SU-DHL-6 (cell line): ENCODE measurements around the gene CDC42BPA.

Experiments
- H2AFZ ChIP-seq: fragments of 200-600 bp; sonication (generic); 2 replicates; pipeline ENCODE4 v1.6.1; 2014; ENCODE audit warnings: low read depth, mild to moderate bottlenecking, moderate library complexity, mixed read lengths, antibody characterized with exemption, low read length; ENCODE audit not compliant: severe bottlenecking
- H3F3A ChIP-seq: fragments of 200-600 bp; shearing (Covaris generic); 2 replicates; pipeline ENCODE4 v1.6.0; 2016; ENCODE audit warnings: antibody characterized with exemption, mild to moderate bottlenecking; ENCODE audit not compliant: insufficient read depth
- H3K27ac ChIP-seq: fragments of 200-600 bp; sonication (generic); 2 replicates; pipeline ENCODE4 v1.5.1; 2016; ENCODE audit warnings: low read depth, mild to moderate bottlenecking, low read length, moderate library complexity, mixed read lengths
- H3K27me3 ChIP-seq: fragments of 200-600 bp; sonication (generic), shearing (Covaris generic); 2 replicates; pipeline ENCODE4 v1.6.0; 2014; ENCODE audit warnings: mild to moderate bottlenecking, low read length
- H3K36me3 ChIP-seq: fragments of 200-600 bp; sonication (generic); 2 replicates; pipeline ENCODE4 v1.6.1; 2014; ENCODE audit warnings: mild to moderate bottlenecking, low read length, mixed read lengths
- H3K4me2 ChIP-seq: fragments of 300-600, 200-600 bp; shearing (Covaris generic), sonication (generic); 2 replicates; pipeline ENCODE4 v1.6.0; 2014; ENCODE audit warnings: low read length, low read depth, mild to moderate bottlenecking; ENCODE audit not compliant: poor library complexity, severe bottlenecking
- H3K4me3 ChIP-seq: fragments of 200-600 bp; sonication (generic); 2 replicates; pipeline ENCODE4 v1.5.1; 2014; ENCODE audit warnings: antibody characterized with exemption, low read length, mild to moderate bottlenecking, mixed read lengths; ENCODE audit not compliant: insufficient read depth, poor library complexity, severe bottlenecking
- H3K79me2 ChIP-seq: fragments of 200-600 bp; sonication (generic); 2 replicates; pipeline ENCODE4 v1.6.1; 2014; ENCODE audit warnings: mild to moderate bottlenecking, low read length, moderate library complexity; ENCODE audit not compliant: insufficient read depth
- H3K9ac ChIP-seq: fragments of 200-600 bp; sonication (generic); 2 replicates; pipeline ENCODE4 v1.7.0; 2014; ENCODE audit warnings: mild to moderate bottlenecking, low read length
- H3K9me2 ChIP-seq: fragments of 200-600 bp; sonication (generic); replicated peaks from 2 replicates; pipeline ENCODE4 v1.6.1; 2014; ENCODE audit warnings: low read length; ENCODE audit not compliant: insufficient read depth
- H3K9me3 ChIP-seq: fragments of 200-600 bp; sonication (generic); 2 replicates; pipeline ENCODE4 v1.6.1; 2014; ENCODE audit warnings: low read length, mixed read lengths; ENCODE audit not compliant: insufficient read depth
- H4K20me1 ChIP-seq: fragments of 200-600 bp; sonication (generic); 2 replicates; pipeline ENCODE4 v1.6.1; 2014; ENCODE audit warnings: low read depth, mild to moderate bottlenecking, antibody characterized with exemption, low read length, moderate library complexity, mixed read lengths
- CTCF ChIP-seq: fragments of 200-600 bp; sonication (generic); IDR thresholded peaks from one replicate; pipeline ENCODE4 v1.5.1; 2017; ENCODE audit warnings: antibody characterized with exemption, mild to moderate bottlenecking, low read length, moderate library complexity; ENCODE audit not compliant: insufficient read depth, poor library complexity, severe bottlenecking
- EZH2phosphoT487 ChIP-seq: fragments of 200-600 bp; sonication (generic), shearing (Covaris generic); conservative IDR thresholded peaks from 2 replicates; pipeline ENCODE4 v1.6.1; 2018; ENCODE audit warnings: mild to moderate bottlenecking, antibody characterized with exemption, low read length, moderate library complexity, mixed read lengths

The CDC42BPA gene

GRCh38 chr1:227253065-227253464 lies 65.2 kb downstream of the CDC42BPA start:
- no peaks in the 10 kb centered on the region for H3K9me3 ChIP-seq
- TF ChIP-seq EZH2phosphoT487, result no peak
- H3K27ac ChIP-seq, result no peak overlapping the region
- no peaks in the 10 kb centered on the region for H3K27me3 ChIP-seq
- no peak overlapping the region for H3K4me3 ChIP-seq
- H4K20me1 ChIP-seq, result no peaks in the 10 kb centered on the region; the same call in 1 of the 2 replicates
- no peaks in the 10 kb centered on the region for H3K9me2 ChIP-seq
- H3K79me2 ChIP-seq, result no peaks in the 10 kb centered on the region
- no peak overlapping the region for H3K9ac ChIP-seq
- H2AFZ ChIP-seq, result no peak overlapping the region
- no peaks in the 10 kb centered on the region for H3F3A ChIP-seq
- no peak overlapping the region for H3K4me2 ChIP-seq
- no peaks in the 10 kb centered on the region for H3K36me3 ChIP-seq

GRCh38 chr1:227245613-227246320 lies 72.5 kb downstream of the CDC42BPA start:
- no peaks in the 10 kb centered on the region for H3K9me2 ChIP-seq
- H3K27me3 ChIP-seq, result no peaks in the 10 kb centered on the region
- no peak overlapping the region for H2AFZ ChIP-seq
- H3K36me3 ChIP-seq, result no peaks in the 10 kb centered on the region
- TF ChIP-seq EZH2phosphoT487, result no peak
- TF ChIP-seq CTCF, result no peak
- H3K4me2 ChIP-seq, result no peak overlapping the region
- H3K4me3 ChIP-seq, result no peak overlapping the region
- H3K27ac ChIP-seq, result no peak overlapping the region
- no peak overlapping the region for H3K9ac ChIP-seq
- H3K79me2 ChIP-seq, result no peaks in the 10 kb centered on the region
- no peaks in the 10 kb centered on the region for H3K9me3 ChIP-seq
- no peaks in the 10 kb centered on the region for H3F3A ChIP-seq
- H4K20me1 ChIP-seq, result no peaks in the 10 kb centered on the region; the same call in 1 of the 2 replicates

GRCh38 chr1:227244339-227245118 lies 73.8 kb downstream of the CDC42BPA start:
- Histone ChIP-seq H3K27ac (no peak overlapping the region), H3K9me2 (no peaks in the 10 kb centered on the region), H3K9ac (no peak overlapping the region)

More at GRCh38 chr1:227244339-227245118, 73.8 kb downstream of the CDC42BPA start:
- Histone ChIP-seq H3K36me3 (no peaks in the 10 kb centered on the region), H3K79me2 (no peaks in the 10 kb centered on the region), H3K4me3 (no peak overlapping the region), H3F3A (no peaks in the 10 kb centered on the region), H3K4me2 (no peak overlapping the region), H3K27me3 (no peaks in the 10 kb centered on the region), H3K9me3 (no peaks in the 10 kb centered on the region), H2AFZ (no peak overlapping the region), H4K20me1 (no peaks in the 10 kb centered on the region; the same call in 1 of the 2 replicates)
- TF ChIP-seq CTCF (no peak), EZH2phosphoT487 (no peak)
